ENCODE data around the gene UST. TPM values are rescaled to one million over a fixed set of nuclear protein-coding genes. Genes with fewer than 3 reads are reported as not detected.

UST gene
- total and polyA plus RNA-seq, 9 of the 15 experiments (the other 6 are each of a cell fraction or from before 2014, with no cell fraction given), result 0.04 to 0.10 TPM; not detected in 7

DNA sequence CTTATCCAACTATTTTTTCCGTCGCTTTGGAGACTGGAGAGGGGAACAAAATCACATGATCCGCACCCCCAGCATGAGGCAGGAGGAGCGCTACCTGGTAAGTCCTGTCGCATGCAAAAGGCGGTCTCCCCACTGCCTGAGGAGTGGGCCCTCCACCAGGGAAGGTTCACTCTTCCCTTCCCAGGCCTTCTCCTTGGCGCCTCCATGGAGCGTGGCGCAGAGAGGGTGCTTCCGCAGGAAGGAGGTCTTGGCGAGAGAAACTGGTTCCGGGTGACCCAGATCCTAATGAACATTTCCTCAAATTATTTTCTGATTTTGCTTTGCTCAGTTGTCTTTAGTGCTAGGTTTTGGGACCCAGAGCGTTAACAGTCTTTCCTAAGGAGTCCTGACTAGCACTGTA is 217.6 kb downstream of the UST start:
- Histone ChIP-seq H3K36me3 (ENCODE audit: control insufficient read depth, insufficient read depth, low read length) (no peaks in the 10 kb centered on the region), H3K9me1 (ENCODE audit: control insufficient read depth, insufficient read depth, low read length) (no peaks in the 10 kb centered on the region), H3K27me3 (ENCODE audit: control insufficient read depth in 2 of 2, insufficient read depth in 2 of 2, low read length in 2 of 2) (peaks cover 40 to 44% of the 10 kb centered on the region in 2 experiments), H2AFZ (ENCODE audit: low read depth, low read length) (no peak overlapping the region), H3K79me2 (ENCODE audit: control insufficient read depth, insufficient read depth, low read length) (no peaks in the 10 kb centered on the region), H3K9ac (ENCODE audit: insufficient read depth in 1 of 2, low read depth in 2 of 2, low read length in 2 of 2) (no peak overlapping the region), H3K4me1 (replicated peaks in 1 of 2; ENCODE audit: control insufficient read depth in 2 of 2, insufficient read depth in 2 of 2, low read length in 2 of 2) (no peaks in the 10 kb centered on the region), H3K9me3 (replicated peaks; ENCODE audit: control insufficient read depth, insufficient read depth, low read depth, low read length) (no peaks in the 10 kb centered on the region), H3K4me3 (no peak overlapping the region), H3K27ac (ENCODE audit: extremely low read depth, low read depth, low read length) (no peak overlapping the region), H3K4me2 (ENCODE audit: insufficient read depth, low read length) (no peak overlapping the region), H4K20me1 (replicated peaks; ENCODE audit: control insufficient read depth, insufficient read depth, low read length) (no peaks in the 10 kb centered on the region)
- TF ChIP-seq NR2C2 (CRISPR knock-in tag; IDR thresholded peaks at IDR 0.05) (no peak), NR2C2 (tag; IDR thresholded peaks at IDR 0.05) (peak; percentile 54), NR2C1 (IDR thresholded peaks at IDR 0.05) (0 out of 2 replicates have a peak, but pooled peaks have one; percentile 25), NR2C1 (tag; IDR thresholded peaks at IDR 0.05) (peak; percentile 62; the same call in 1 of the 2 replicates), GABPA (tag; conservative IDR thresholded peaks at IDR 0.05; ENCODE audit: low read depth) (0 out of 2 replicates have a peak, but pooled peaks have one; percentile 18)
- TF ChIP-seq, protein P1, sequence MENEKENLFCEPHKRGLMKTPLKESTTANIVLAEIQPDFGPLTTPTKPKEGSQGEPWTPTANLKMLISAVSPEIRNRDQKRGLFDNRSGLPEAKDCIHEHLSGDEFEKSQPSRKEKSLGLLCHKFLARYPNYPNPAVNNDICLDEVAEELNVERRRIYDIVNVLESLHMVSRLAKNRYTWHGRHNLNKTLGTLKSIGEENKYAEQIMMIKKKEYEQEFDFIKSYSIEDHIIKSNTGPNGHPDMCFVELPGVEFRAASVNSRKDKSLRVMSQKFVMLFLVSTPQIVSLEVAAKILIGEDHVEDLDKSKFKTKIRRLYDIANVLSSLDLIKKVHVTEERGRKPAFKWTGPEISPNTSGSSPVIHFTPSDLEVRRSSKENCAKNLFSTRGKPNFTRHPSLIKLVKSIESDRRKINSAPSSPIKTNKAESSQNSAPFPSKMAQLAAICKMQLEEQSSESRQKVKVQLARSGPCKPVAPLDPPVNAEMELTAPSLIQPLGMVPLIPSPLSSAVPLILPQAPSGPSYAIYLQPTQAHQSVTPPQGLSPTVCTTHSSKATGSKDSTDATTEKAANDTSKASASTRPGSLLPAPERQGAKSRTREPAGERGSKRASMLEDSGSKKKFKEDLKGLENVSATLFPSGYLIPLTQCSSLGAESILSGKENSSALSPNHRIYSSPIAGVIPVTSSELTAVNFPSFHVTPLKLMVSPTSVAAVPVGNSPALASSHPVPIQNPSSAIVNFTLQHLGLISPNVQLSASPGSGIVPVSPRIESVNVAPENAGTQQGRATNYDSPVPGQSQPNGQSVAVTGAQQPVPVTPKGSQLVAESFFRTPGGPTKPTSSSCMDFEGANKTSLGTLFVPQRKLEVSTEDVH (IDR thresholded peaks at IDR 0.05; ENCODE audit: low read depth, partially characterized antibody), result no peak
- intact Hi-C loops (cut with micrococcal nuclease) (no loop called here), in situ Hi-C loops (cut with MboI) (no loop called here)
- CTCF ChIA-PET (ENCODE audit: low intra/inter-chr PET ratio), result no interaction called here
- FAIRE-seq (no peak), DNase-seq (ENCODE audit: extremely low read depth in 1 of 4, low spot score in 3 of 4) (no peak), ATAC-seq (no peak)
- BruUV-seq (replicated peaks), result no TSS peak
- WGBS (ENCODE audit: insufficient coverage, low coverage, missing lambda C conversion rate), result 11% methylated on average over 13 of the region's 13 CpGs
- POLR2A ChIA-PET, result no interaction called here
